Right renal pelvis (tissue), 4 donors: ENCODE measurements around the gene PRF1. TPM values are rescaled to one million over a fixed set of nuclear protein-coding genes. Genes with fewer than 3 reads are reported as not detected.

Experiments
- DNase-seq, 4 donors: peaks; one replicate each; pipeline ENCODE4 v3.0.0-alpha.2; 2013; ENCODE audit warnings: low read depth in 4 of 4, low spot score in 3 of 4, missing footprints in 1 of 4
- polyA plus RNA-seq, 4 donors: library from polyadenylated mRNA; unstranded; fragments of 120-200 nt; gene quantifications; one replicate each; pipeline ENCODE4 v1.2.1, GENCODE V29; 2013; ENCODE audit not compliant: insufficient read length in 4 of 4

PRF1 gene
- polyA plus RNA-seq, 4 donors, result 0.40 to 1.0 (median 0.63) TPM

DNA sequence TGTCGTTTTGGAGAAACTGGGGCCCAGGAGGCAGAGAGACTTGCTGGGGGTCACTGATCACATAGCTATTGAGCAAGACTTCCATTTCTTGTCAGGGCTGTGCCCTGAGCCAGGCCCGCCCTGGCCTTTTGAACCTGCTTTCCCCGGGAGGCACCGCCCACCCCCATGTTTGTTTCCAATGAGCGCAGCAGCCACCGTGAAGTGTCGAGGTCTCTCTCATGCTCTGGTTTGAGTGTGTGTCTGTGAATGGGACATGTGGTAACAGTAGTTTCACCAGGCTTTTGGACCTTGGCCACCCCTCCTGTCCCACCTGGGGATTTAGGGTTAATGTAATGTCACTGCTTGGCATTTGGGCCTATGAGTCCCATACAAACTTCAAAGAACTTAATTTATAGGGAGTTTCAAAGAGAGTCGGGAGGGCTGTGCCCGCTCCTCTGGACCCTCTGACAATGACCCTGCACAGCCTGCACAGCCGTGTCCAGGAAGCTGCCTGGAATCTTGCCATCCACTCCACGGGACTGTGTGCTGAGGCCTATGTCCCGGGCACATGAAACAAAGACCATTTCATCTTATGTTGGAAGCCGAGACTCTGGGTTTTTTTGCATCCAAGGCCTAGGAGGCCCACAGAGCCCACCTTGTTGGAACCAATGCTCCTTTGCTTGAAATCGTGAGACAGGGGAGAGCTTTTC, 6.3 kb downstream of the PRF1 start:
- no peak for DNase-seq

DNA sequence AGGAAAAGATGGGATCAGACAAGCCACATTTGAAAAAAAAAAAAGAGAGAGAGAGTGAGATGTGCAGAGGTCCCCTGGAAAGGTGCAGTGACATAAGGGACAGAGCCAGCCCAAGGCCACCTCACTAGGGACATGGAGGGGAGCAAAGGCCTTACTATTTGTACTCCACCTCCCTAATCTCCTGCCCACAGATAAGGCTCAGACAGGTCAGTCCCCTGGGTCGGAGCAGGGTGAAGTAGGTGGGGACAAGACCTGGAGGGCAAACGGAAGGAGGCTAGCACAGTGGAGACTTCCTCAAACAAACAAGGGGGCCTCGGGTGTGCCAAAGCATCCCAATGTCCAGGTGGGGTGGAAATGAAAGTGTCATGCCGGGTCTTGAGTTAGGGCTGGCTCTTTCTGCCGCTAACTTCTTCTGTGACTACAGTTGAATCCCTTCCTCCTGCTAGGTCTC, 7.0 kb downstream of the PRF1 start:
- DNase-seq, result no peak

DNA sequence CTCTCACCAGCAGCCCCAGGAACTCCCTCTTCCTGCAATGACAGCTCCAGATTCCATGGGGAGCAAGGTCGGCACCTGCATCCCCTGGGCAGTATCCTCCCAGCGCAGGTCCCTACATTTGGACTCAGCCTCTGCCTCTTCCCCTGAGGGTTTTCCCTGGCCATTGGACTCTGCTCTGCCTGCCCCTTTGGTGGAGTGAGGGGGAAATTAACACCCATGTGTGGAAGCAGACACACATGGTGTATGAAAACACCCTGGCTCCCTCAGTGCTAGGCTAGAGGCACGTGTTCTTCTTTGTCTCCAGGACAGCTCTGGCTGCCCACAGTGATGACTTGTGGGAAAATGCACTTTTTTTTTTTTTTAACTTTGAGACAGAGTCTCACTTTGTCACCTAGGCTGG, 8.4 kb downstream of the PRF1 start:
- no peak for DNase-seq

DNA sequence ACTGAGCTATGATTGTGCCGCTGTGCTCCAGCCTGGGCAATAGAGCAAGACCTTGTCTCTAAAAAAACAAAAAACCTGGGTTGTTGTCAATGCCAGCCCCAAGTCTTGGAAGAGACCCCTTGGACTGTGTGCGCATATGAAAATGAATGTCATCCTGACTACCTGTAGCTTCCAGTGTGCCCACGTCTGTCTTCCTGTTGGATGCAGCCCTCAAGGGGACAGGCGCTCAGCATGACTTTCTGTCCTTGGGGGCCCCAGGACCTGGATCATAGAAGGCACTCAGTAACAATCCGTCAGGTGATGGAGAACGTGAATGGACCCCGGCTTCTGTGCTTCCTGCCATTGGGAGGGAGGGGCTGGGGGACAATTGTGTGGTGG, 9.0 kb downstream of the PRF1 start:
- no peak for DNase-seq

DNA sequence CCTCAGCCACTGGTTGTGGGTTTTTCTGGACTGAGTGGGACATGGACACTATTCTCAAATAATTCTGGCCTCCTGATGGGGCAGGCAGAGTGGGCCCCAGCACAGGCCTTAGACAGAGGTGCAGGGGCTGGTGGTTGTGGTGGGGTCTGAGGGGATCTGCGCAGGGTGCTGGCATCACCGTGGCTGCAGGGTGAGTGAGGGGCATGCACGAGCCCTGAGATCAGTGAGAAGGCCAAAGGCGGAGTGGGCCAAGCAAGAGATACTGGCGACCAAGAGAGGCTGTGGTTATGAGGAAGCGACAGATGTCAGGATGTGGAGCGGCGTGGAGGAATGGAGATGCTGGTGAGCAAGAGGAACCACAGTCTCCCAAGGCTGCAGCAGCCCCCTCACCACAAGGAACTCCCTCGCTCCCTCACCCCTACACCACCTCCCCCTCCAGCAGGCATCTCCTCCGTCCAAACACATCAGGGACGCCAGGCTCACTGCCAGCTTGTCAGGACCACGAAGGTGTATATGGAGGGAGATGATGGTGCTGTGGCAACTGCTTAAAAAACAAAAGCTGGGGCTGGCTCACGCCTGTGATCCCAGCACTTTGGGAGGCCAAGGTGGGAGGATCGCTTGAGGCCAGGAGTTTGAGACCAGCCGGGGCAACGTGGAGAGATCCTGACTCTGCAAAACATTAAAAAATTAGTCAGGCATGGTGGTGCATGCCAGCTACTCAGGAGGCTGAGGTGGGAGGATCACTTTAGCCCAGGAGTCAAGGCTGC, 9.6 kb downstream of the PRF1 start:
- DNase-seq, result no peak

GRCh38 chr10:70592186-70592735, 10.3 kb downstream of the PRF1 start:
- no peak for DNase-seq

DNA sequence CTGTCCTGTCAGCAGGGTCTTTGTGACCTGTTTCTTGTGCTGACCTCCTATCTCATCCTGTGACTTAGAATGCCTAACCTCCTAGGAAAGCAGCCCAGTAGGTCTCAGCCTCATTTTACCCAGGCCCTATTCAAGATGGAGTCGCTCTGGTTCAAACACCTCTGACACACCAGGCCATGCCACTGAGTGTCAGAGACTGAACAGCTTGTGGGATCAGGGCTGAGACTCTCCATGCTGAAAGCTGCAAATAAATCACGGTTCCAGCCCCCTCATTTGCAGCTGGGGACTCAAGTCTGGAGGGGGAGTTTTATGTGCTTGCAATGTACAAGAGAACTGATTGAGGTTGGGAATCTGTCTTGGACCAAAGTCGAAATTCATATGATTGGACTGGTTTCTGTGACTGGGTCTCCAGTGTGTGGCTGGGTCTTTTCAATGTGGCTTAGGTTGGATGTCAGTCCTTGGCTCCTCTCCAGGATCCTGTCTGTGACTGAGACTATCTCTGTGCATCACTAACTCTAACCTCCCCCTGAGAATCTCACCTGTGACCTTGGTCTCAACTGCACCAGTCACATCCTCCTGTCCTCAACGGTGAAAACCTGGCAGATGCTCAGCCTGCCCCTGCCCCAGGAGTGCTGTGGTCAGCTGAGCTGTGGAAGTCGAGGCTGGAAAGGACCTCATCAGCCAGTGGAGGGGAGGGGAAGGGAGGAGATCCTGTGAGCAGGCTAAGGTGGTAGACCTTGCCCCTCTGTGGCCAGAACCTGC, 11.7 kb downstream of the PRF1 start:
- DNase-seq, result no peak

DNA sequence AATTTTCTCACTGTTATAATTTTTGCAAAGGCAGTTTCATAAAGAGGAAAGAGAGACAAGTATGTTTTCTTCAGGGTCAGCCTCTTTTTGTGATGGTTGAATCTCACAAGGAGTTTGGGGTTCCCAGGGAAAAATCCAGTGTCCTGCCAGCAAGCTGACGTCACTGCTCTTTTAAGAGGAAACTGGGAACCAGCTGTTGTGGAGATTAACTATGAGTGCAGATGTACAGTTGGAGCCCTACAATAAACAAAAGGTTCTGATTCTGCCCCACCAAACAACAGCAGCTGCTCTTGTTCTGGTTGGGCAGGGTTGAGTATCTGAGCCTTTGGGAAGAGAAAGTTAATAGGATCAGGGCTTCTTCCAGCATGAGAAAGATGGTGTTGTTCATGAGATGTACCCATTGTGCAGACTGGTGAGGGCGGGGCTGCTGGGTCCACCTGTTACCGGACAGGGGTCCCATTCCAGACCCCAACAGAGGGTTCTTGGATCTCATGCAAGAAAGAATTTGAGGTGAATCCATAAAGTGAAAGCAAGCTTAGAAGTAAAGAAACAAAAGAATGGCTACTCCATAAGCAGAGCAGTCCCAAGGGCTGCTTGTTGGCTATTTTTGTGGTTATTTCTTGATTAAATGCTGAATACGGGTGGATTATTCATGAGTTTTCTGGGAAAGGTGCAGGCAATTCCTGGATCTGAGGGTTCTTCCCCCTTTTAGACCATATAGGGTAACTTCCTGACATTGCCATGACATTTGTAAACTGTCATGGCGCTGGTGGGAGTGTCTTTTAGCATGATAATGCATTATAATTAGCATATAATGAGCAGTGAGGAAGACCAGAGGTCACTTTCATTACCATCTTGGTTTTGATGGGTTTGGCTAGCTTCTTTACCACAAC, 12.5 kb downstream of the PRF1 start:
- peak in 1 of 4 donors; percentile 43 for DNase-seq

DNA sequence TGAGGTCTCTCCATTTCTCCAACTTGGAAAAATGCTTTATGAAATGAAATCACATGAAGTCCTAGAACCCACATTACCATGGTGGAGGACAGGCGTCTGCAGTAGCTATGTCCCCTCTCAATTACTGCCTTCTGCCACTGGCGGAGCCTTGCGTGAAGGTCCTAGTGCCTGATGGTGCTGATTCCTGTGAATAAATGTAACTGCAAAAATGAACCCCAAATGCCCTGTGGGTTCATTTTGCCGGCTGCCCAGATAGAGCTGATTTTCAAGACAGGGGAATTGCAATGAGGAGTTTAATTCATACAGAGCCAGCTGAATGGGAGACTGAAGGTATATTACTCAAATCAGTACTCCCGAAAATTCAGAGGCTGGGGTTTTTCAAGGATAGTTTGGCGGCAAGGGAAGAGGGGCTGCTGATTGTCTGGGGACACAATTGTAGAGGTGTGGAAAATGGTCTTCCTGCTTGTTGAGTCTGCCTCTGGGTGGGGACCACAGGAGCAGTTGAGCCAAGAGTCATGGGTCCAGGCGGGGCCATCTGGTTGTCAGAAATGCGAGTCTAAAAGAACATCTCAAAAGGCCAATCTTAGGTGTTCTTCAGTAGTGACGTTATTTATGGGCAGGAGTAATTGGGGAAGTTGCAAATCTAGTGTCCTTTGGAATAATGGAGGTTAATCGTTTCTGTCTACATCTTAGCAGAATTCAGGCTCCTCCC, 13.5 kb downstream of the PRF1 start:
- no peak for DNase-seq

GRCh38 chr10:70588255-70588654, 14.3 kb downstream of the PRF1 start:
- no peak for DNase-seq

GRCh38 chr10:70587045-70587658, 15.4 kb downstream of the PRF1 start:
- no peak for DNase-seq

DNA sequence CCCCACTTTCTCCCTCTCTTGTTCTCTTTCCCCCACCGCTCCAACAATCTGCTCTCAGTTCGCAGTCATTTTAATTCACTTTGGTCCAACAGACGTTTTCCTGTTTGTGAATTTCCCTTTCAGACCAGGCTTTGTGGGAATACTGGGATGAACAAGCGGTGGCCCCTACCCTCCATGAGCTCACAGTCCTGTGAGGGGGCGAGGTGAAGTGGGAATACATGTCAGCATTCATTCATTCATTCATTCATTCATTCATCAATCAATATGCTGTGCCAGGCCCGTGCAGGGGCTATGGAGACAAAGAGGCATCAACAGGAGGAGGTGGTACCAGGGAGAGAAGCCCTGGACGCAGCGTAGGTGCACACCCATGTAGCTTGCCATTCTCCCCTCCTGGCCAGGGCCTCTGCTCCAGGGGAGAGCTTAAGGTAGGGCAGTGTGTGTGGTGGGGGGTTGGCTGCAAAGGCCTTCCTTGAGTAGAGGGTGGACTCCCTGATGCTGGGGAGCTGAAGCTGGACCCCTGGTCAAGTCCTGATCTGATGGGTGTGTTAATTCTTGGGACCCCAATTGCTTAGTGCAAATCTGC, 16.1 kb downstream of the PRF1 start:
- no peak for DNase-seq

GRCh38 chr10:70585578-70586169, 16.9 kb downstream of the PRF1 start:
- no peak for DNase-seq

- peak; percentile 41 to 64 (median 54) for DNase-seq
These were observed 17.5 kb downstream of the PRF1 start for GRCh38 chr10:70584909-70585544.

DNA sequence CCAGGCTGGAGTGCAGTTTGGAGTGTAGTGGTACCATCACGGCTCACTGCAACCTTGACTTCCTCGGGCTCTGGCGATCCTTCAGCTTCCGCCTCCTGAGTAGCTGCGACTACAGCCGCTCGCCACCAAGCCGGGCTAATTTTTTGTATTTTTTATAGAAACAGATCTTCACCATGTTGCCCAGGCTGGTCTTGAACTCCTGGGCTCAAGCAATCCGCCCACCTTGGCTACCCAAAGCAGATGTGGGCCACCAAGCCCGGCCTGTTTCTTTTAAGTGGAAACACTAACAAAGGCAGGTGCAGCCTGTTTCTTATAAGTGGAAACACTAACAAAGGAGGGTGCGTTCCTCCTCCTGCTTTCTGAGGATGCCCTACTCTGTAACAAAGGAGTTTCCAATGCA, 18.2 kb downstream of the PRF1 start:
- DNase-seq, result no peak

DNA sequence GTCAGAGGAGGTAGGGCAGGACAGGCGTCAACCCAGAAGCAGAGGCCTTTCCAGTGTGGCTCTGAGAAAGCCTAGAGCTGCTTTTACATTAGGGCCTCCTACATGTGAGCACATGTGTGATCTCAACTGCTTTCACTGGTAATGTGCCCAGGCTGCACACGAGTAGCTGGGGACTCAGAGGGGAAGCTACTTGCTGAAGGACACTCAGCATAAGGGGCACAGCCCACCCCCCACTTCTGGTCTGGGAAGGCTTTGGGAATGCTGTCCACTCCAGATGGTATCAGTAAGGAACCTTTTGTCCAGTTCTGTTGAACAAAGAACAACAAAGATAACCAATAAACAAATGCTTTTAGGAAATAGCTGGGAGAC, 18.9 kb downstream of the PRF1 start:
- DNase-seq, result no peak

DNA sequence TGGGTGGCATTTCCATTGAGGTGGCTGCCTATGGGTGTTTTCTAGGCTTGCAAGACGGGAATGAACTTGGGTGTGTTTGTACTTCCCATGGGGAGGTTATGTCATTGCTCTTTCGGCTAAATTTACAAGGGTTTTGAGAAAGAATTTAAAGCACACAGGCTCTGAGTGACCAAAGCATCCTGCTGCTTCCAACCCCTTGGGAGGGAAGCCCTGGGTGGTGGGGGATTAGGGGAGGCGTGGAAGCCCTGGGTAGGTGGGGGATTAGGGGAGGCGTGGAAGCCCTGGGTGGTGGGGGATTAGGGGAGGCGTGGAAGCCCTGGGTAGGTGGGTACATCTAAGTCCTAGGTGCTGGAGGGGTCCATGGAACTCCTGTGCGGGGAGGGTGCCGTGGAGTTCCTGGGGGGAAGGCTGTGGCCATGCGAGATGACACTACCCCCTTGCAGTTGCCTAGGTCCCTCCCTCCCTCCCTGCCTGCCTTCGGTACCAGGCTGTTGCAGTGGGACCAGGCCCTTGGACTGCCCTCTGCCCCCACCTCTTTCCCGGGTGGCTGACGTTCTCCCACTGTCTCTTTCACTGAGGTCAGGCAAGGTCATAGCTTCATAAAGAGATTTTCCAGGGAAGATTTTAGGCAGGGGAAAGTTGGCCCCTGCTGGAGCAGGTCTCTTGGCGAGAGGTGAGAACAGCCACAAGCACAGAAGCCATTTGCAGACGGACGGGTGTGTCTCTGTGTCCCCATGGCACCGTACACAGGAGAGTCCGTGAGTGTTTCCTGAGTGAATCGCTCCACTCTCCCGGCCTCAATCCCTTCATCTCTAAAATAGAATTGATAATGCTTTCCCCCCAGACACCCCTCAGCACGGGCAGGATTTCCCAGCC, 19.5 kb downstream of the PRF1 start:
- DNase-seq, result no peak
